Activated CD4-positive, alpha-beta T cell treated with anti-CD3 and anti-CD28 coated beads for 36 hours (primary cell): Measurements from ENCODE around the gene RAB3IL1. TPM values are rescaled to one million over a fixed set of nuclear protein-coding genes. Genes with fewer than 3 reads are reported as not detected.
"Not testable (repeated sequence)": the region's sequence is repeated elsewhere in the genome, so short reads cannot be mapped to it uniquely, and the experiment has no call there.

Source experiments
- ATAC-seq: fragments of 200-7000 bp; cut with Tn5 transposase; one replicate; pipeline ENCODE4 v1.10.0; 2021; ENCODE audit warnings: mild to moderate bottlenecking, moderate library complexity
- CTCF ChIA-PET: fragments of 350-600 bp; sonication (Branson Sonifier 250); formaldehyde crosslinking; loops from one replicate; lab custom pipeline; 2021; ENCODE audit warnings: antibody characterized with exemption; lab: Charles Lee
- POLR2A ChIA-PET: fragments of 350-600 bp; sonication (Branson Sonifier 250); formaldehyde crosslinking; loops from one replicate; lab custom pipeline; 2021; ENCODE audit warnings: antibody characterized with exemption, inconsistent platforms; lab: Charles Lee
- DNase-seq: peaks from one replicate; pipeline ENCODE4 v3.0.0-alpha.2; 2020
- H3K27ac Mint-ChIP-seq: one replicate; pipeline ENCODE4 v1.8.0; 2021; ENCODE audit warnings: mixed read lengths
- H3K27me3 Mint-ChIP-seq: one replicate; pipeline ENCODE4 v1.8.0; 2021; ENCODE audit warnings: mixed read lengths
- H3K36me3 Mint-ChIP-seq: one replicate; pipeline ENCODE4 v1.8.0; 2021; ENCODE audit warnings: low read depth, mixed read lengths
- H3K4me1 Mint-ChIP-seq: one replicate; pipeline ENCODE4 v1.8.0; 2021; ENCODE audit warnings: mixed read lengths
- H3K4me3 Mint-ChIP-seq: one replicate; pipeline ENCODE4 v1.8.0; 2021; ENCODE audit warnings: mild to moderate bottlenecking, moderate library complexity, mixed read lengths
- H3K9me3 Mint-ChIP-seq: one replicate; pipeline ENCODE4 v1.8.0; 2021; ENCODE audit warnings: low read depth, mixed read lengths
- intact Hi-C, 2 experiments: fragments of 100-400 bp; cut with DNase I in 1 of 2; cut with micrococcal nuclease in 1 of 2; formaldehyde crosslinking; loops; one replicate each; pipeline versions ENCODE4 v1.14.2 to v1.15.1; 2022 to 2024; cut with DNase I, micrococcal nuclease
- total RNA-seq, 2 experiments: library from RNA; stranded (reverse); gene quantifications; one replicate each; pipeline ENCODE4 v1.2.3, GENCODE V29; 2021

The RAB3IL1 gene, protein sequence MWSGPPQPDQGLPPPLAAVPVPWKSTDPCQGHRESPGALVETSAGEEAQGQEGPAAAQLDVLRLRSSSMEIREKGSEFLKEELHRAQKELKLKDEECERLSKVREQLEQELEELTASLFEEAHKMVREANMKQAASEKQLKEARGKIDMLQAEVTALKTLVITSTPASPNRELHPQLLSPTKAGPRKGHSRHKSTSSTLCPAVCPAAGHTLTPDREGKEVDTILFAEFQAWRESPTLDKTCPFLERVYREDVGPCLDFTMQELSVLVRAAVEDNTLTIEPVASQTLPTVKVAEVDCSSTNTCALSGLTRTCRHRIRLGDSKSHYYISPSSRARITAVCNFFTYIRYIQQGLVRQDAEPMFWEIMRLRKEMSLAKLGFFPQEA
- total RNA-seq = under 1 TPM in 1 of 2 experiments, not detected in 1; 0.09 TPM

DNA sequence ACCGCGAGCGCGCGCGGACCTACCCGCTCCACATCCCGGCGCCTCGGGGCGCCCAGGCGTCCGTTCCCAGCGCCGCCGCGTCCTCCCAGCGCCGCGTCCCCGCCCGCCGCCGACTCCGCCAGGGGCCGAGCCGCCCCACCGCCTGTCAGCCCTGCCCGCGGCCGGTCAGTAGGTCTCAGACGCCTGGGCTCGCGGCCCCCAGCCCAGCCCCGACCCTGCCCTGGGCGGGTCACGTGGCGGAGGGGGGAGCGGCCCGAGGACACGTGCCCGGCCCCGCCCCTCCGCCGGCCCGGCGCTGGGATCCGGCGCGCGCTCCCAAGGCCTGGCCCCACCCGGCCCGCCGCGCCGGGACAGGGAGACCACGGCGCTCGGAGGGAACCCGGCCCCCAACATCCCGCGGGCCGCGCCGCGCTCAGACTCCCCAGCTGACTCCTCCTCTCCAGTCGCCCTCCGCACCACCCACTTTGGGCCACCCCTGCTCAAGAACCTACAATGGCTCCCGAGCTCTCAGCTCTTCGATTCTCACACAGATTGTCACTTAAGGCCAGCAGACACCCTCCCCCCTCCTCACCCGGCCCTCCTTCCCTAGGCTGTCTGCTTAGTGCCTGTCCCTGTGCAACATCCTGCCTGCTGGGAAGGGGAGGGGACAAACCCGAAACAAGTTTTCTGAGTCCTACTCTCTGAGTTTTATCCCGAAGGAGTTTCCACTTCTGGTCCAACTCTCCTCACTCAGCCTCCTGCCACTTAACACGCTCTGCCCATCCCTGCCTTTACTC, at the start of gene RAB3IL1:
Gene RAB3IL1, minus strand, starts transcription at position 233 of the 776 bp plus-strand sequence. Its CDS starts 199 bp downstream, at position 34.
- CTCF ChIA-PET = no interaction called here
- Mint-ChIP-seq H3K36me3 (no peaks in the 10 kb centered on the region), H3K27me3 (peaks cover 49% of the 10 kb centered on the region), H3K27ac (peak within 1 kb of the TSS; percentile 6), H3K4me1 (peaks cover 4% of the 10 kb centered on the region), H3K9me3 (no peaks in the 10 kb centered on the region), H3K4me3 (peak within 1 kb of the TSS; percentile 63)
- ATAC-seq (peak; percentile 69), DNase-seq (peak; percentile 33)
- POLR2A ChIA-PET = interaction anchor here (0.5 kb wide), 1 partner anchor 45 kb away, joined by 3 read pairs; no protein-coding TSS in a partner anchor
- intact Hi-C loops = no loop called here

DNA sequence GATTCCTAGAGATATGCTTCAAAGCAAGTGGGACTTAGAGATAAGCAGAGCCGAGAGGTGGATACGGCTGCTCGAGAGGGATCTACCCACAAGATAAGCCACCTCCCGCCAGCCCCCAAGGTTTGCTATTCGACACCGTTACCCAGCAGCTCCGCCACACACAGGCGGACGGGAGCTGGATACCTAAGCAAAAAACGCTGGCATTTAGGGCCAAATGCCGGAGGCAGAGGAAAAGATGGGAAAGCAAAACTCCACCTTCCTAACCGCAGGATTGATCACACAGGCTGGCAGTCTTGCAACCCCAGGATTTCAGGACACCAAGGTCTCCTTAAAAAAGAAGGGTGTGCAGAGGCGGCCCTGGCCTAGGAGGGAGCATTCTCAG, 49.4 kb upstream of the RAB3IL1 start:
- DNase-seq = peak; percentile 52
- intact Hi-C loops = loop anchor here (1.0 to 5.0 kb wide), 9 partner anchors 59 to 174 kb away; partner anchors contain the start of genes FADS3 (in 1 of the 2), FEN1 (in 1 of the 2) and TMEM258 (in 1 of the 2)
- peak overlapping the region; percentile 91 for H3K4me3 Mint-ChIP-seq
- ATAC-seq = no peak
- H3K9me3 Mint-ChIP-seq = no peaks in the 10 kb centered on the region
- peaks cover 41% of the 10 kb centered on the region for H3K36me3 Mint-ChIP-seq
- peak overlapping the region; percentile 76 for H3K27ac Mint-ChIP-seq
- ChIA-PET CTCF (interaction anchor here (1.4 to 2.9 kb wide), 3 partner anchors 10 to 115 kb away, joined by 3 to 9 read pairs (median 7); no protein-coding TSS in a partner anchor), POLR2A (no interaction called here)
- H3K4me1 Mint-ChIP-seq = peaks cover 59% of the 10 kb centered on the region
- no peaks in the 10 kb centered on the region for H3K27me3 Mint-ChIP-seq

DNA sequence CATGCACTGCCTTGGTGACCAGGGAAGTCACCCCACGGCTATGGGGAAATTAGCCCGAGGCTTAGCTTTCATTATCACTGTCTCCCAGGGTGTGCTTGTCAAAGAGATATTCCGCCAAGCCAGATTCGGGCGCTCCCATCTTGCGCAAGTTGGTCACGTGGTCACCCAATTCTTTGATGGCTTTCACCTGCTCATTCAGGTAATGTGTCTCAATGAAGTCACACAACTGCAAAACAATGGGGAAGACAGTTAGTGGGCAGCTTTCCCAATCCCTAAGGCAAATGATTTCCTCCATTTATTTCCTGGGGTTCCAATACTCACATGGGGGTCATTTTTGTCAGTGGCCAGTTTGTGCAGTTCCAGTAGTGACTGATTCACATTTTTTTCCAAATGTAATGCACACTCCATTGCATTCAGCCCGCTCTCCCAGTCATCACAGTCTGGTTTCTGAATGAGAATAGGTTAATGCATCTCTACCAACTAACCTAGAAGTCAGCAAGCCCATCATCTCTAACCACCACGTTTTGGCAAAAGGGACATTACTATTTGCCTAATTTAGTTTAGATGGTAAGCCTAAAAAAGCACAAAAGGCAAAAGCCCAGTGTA, 47.4 kb upstream of the RAB3IL1 start:
- H3K9me3 Mint-ChIP-seq, H3K27me3 Mint-ChIP-seq, ATAC-seq, DNase-seq, H3K27ac Mint-ChIP-seq: not testable (repeated sequence)
- intact Hi-C loops = loop anchor here in 1 of 2 experiments (5.0 kb wide), 3 partner anchors 63 to 118 kb away; no protein-coding TSS in a partner anchor
- Mint-ChIP-seq H3K4me1 (peaks cover 40% of the 10 kb centered on the region), H3K36me3 (peaks cover 41% of the 10 kb centered on the region), H3K4me3 (peak overlapping the region; percentile 91)
- CTCF ChIA-PET = interaction anchor here (0.8 to 2.9 kb wide), 7 partner anchors 14 to 142 kb away, joined by 3 to 9 read pairs (median 3); partner anchors contain the start of gene BEST1
- POLR2A ChIA-PET = interaction anchor here (0.9 kb wide), 1 partner anchor 700 kb away, joined by 3 read pairs; the partner anchor contains the start of genes C11orf98 and CSKMT

DNA sequence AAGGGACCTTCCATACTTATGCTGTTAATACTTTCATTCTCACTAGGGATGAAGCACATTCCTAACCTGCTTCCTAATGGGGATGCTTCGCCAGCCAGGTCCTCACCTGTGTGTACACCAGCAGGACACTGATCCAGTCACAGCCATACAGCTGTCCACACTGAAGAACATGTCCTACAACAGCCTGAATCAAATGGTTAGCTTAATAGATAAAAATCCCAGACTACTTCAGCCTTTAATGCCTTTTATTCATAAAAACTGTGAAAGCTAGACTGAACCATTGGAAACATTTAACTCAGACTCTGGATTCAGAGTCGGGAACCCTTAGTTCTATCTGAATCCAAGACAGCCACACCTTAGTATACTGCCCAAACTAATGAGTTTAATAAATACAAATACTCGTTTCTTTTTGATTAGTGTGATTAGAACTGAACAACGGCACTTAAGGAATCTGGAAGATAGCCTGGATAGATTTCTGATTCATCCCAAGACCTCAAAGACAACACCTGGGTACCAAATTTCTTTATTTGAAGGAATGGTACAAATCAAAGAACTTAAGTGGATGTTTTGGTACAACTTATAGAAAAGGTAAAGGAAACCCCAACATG, 46.8 kb upstream of the RAB3IL1 start:
- H3K9me3 Mint-ChIP-seq = no peaks in the 10 kb centered on the region
- ATAC-seq (no peak), DNase-seq (no peak)
- H3K36me3 Mint-ChIP-seq = peaks cover 41% of the 10 kb centered on the region
- H3K4me3 Mint-ChIP-seq = peak overlapping the region; percentile 91
- no peaks in the 10 kb centered on the region for H3K27me3 Mint-ChIP-seq
- H3K4me1 Mint-ChIP-seq = peaks cover 35% of the 10 kb centered on the region
- H3K27ac Mint-ChIP-seq = peak overlapping the region; percentile 42
- POLR2A ChIA-PET = no interaction called here
- intact Hi-C loops = no loop called here
- CTCF ChIA-PET = interaction anchor here (1.1 to 1.8 kb wide), 4 partner anchors 14 to 66 kb away, joined by 3 to 6 read pairs (median 4); partner anchors contain the start of gene BEST1

DNA sequence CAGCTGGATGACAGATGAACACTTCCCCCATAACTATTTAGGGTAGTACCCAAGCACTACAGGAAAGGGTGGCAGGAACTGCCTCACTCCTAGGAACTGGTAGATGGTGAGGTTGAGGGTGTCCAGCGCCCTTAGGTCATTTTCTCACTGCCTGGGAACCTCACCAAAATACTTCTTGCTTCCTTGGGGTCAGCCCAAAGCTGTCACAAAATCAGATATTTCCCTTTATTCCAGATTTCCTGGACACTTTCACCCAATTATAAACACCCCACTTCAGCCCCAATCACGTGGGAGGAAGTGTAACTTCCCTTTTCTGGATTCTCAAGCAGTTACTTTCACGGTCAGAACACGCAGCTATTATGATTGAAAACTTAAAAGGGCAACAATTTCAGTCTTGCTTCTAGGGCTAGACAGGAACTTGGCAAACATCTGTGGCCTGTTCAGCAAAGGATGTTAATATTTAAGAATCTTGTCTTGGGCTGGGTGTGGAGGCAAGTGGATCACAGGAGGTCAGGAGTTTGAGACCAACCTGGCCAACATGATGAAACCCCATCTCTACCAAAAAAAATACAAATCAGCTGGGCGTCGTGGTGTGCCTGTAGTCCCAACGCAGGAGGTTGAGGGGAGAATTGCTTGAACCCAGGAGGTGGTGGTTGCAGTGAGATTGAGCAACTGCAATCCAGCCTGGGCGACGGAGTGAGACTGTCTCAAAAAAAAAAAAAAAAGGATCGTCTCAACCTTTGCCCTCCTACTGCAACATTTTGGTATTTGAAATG, 46.1 kb upstream of the RAB3IL1 start:
- H3K36me3 Mint-ChIP-seq = peaks cover 41% of the 10 kb centered on the region
- H3K4me1 Mint-ChIP-seq = peaks cover 29% of the 10 kb centered on the region
- ATAC-seq (no peak), DNase-seq (no peak)
- peak overlapping the region; percentile 16 for H3K4me3 Mint-ChIP-seq
- peak overlapping the region; percentile 71 for H3K27ac Mint-ChIP-seq
- H3K27me3 Mint-ChIP-seq = no peaks in the 10 kb centered on the region
- ChIA-PET CTCF (interaction anchor here (0.6 to 1.8 kb wide), 5 partner anchors 14 to 118 kb away, joined by 3 to 6 read pairs (median 3); partner anchors contain the start of gene BEST1), POLR2A (interaction anchor here (1.0 kb wide), 1 partner anchor 13 kb away, joined by 5 read pairs; the partner anchor contains the start of gene BEST1)
- no peaks in the 10 kb centered on the region for H3K9me3 Mint-ChIP-seq
- intact Hi-C loops = no loop called here

DNA sequence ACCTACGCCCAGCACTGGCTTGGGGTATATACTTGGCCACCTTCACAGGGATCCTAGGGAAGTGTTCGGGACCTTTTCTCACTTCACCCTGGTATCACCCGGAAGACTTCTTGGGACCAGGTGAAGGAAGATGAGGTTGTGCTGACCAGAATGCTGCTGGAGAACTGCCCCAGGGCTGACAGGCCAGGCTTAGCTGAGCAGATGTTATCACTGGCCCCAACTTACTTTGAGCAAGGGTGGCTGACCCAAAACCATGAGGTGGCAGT, 45.6 kb upstream of the RAB3IL1 start:
- Mint-ChIP-seq H3K36me3 (peaks cover 38% of the 10 kb centered on the region), H3K9me3 (no peaks in the 10 kb centered on the region), H3K27ac (peak overlapping the region; percentile 71), H3K4me1 (peaks cover 26% of the 10 kb centered on the region), H3K27me3 (no peaks in the 10 kb centered on the region), H3K4me3 (no peak overlapping the region)
- CTCF ChIA-PET = interaction anchor here (1.1 to 1.8 kb wide), 4 partner anchors 13 to 119 kb away, joined by 3 to 6 read pairs (median 4); partner anchors contain the start of gene BEST1
- intact Hi-C loops = no loop called here
- ATAC-seq (no peak), DNase-seq (no peak)
- POLR2A ChIA-PET = interaction anchor here (1.0 kb wide), 1 partner anchor 13 kb away, joined by 5 read pairs; the partner anchor contains the start of gene BEST1

DNA sequence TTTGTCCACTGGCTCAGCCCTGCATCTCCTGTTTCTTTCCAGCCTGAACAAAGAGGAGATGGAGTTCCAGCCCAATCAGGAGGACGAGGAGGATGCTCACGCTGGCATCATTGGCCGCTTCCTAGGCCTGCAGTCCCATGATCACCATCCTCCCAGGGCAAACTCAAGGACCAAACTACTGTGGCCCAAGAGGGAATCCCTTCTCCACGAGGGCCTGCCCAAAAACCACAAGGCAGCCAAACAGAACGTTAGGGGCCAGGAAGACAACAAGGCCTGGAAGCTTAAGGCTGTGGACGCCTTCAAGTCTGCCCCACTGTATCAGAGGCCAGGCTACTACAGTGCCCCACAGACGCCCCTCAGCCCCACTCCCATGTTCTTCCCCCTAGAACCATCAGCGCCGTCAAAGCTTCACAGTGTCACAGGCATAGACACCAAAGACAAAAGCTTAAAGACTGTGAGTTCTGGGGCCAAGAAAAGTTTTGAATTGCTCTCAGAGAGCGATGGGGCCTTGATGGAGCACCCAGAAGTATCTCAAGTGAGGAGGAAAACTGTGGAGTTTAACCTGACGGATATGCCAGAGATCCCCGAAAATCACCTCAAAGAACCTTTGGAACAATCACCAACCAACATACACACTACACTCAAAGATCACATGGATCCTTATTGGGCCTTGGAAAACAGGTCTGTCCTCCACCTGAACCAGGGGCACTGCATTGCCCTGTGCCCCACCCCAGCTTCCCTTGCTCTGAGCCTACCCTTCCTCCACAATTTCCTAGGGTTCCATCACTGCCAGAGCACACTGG, 45.0 kb upstream of the RAB3IL1 start:
- H3K27ac Mint-ChIP-seq = no peak overlapping the region
- peaks cover 26% of the 10 kb centered on the region for H3K4me1 Mint-ChIP-seq
- H3K27me3 Mint-ChIP-seq = no peaks in the 10 kb centered on the region
- CTCF ChIA-PET = interaction anchor here (1.1 to 1.8 kb wide), 3 partner anchors 16 to 119 kb away, joined by 3 to 6 read pairs (median 4); no protein-coding TSS in a partner anchor
- POLR2A ChIA-PET = interaction anchor here (1.0 kb wide), 1 partner anchor 12 kb away, joined by 5 read pairs; the partner anchor contains the start of gene BEST1
- DNase-seq (no peak), ATAC-seq (no peak)
- H3K9me3 Mint-ChIP-seq = no peaks in the 10 kb centered on the region
- intact Hi-C loops = no loop called here
- H3K4me3 Mint-ChIP-seq = no peak overlapping the region
- H3K36me3 Mint-ChIP-seq = peaks cover 38% of the 10 kb centered on the region

DNA sequence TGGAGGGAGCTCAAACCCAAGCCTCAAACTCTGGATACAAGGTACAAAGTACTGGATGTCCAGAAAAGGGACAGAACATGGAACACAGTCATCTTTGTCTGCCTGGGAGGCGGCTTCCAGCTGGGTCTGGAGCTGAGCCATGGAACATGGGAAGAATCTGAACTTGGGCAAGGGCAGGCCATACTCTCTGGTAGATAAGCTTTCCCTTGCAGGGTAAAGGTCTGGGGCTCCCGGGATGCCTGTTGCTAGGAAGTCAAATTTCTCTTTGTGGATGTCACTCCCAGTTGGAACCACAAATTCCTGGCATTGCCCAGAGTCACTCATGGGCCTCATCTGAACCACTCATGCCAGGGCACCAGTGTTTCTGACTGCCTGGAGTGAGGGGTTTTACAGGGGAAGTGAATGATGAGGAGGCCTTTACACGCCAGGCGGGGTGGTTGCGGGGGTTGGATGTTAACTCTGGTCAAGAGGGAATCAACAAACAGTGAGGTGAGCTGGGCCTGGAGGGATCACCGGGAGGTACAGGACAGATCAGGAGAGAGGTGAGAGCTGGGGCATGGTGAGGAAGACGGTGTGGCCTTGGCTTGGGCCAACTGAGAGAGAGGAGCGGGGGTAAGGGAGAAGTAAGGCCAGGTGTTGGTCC, 44.3 kb upstream of the RAB3IL1 start:
- H3K27me3 Mint-ChIP-seq = no peaks in the 10 kb centered on the region
- peaks cover 37% of the 10 kb centered on the region for H3K36me3 Mint-ChIP-seq
- no peak for DNase-seq
- intact Hi-C loops = no loop called here
- H3K4me1 Mint-ChIP-seq = peaks cover 26% of the 10 kb centered on the region
- no peak overlapping the region for H3K27ac Mint-ChIP-seq
- H3K9me3 Mint-ChIP-seq = no peaks in the 10 kb centered on the region
- no peak overlapping the region for H3K4me3 Mint-ChIP-seq
- POLR2A ChIA-PET = no interaction called here
- CTCF ChIA-PET = interaction anchor here (3.2 kb wide), 1 partner anchor 14 kb away, joined by 14 read pairs; no protein-coding TSS in a partner anchor
- no peak for ATAC-seq

DNA sequence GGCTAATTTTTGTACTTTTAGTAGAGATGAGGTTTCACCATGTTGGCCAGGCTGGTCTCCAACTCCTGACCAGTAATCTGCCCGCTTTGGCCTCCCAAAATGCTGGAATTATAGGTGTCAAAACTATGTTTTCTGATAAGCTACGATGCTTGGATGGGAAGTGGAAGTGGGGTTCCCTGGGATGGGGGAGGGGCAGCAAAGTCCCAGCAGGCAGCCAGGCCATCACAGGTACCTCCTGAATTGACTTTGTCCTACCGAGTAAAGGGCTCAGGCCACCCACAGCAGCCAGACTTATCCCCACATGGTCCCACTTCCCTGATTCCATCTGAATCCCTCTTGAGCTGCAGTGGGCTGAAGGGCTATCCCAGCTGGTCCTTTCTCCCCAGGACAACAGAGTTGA, 43.2 kb upstream of the RAB3IL1 start:
- H3K9me3 Mint-ChIP-seq = no peaks in the 10 kb centered on the region
- no peak overlapping the region for H3K27ac Mint-ChIP-seq
- no peak for ATAC-seq
- peaks cover 6% of the 10 kb centered on the region for H3K27me3 Mint-ChIP-seq
- DNase-seq = no peak
- H3K4me1 Mint-ChIP-seq = peaks cover 30% of the 10 kb centered on the region
- H3K36me3 Mint-ChIP-seq = peaks cover 25% of the 10 kb centered on the region
- CTCF ChIA-PET = interaction anchor here (1.4 to 3.2 kb wide), 2 partner anchors 13 to 147 kb away, joined by 5 to 14 read pairs; no protein-coding TSS in a partner anchor
- POLR2A ChIA-PET = no interaction called here
- intact Hi-C loops = no loop called here
- no peak overlapping the region for H3K4me3 Mint-ChIP-seq
